DOHH2 (cell line): ENCODE results near the gene SIGLEC5.

Experiments
- CTCF ChIP-seq: fragments of 200-600 bp; sonication (generic); IDR thresholded peaks from one replicate; pipeline ENCODE4 v1.5.1; 2014; ENCODE audit warnings: antibody characterized with exemption, mild to moderate bottlenecking, low read depth, low read length; ENCODE audit not compliant: poor library complexity, severe bottlenecking
- EZH2phosphoT487 ChIP-seq: fragments of 200-600 bp; sonication (generic); IDR thresholded peaks from 2 replicates; pipeline ENCODE4 v1.6.1; 2017; ENCODE audit warnings: borderline replicate concordance, mild to moderate bottlenecking, antibody characterized with exemption, low read length, moderate library complexity, mixed read lengths

DNA sequence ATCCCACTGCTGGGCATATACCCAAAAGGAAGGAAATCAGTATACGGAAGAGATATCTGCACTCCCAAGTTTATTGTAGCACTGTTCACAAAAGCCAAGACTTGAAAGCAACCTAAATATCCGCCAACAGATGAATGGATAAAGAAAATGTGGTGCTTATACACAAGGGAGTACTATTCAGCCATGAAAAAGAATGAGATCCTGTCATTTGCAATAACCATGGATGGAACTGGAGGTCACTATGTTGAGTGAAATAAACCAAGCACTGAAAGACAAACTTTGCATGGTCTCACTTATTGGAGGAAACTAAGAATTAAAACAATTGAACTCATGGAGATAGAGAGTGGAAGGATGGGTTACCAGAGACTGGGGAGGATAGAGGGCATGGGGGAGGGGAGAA, 23.0 kb upstream of the SIGLEC5 start:
- no peak for TF ChIP-seq CTCF
- no peak for TF ChIP-seq EZH2phosphoT487
